Peyer's patch (tissue), 4 donors: Measurements from ENCODE around the gene SPEF1. TPM values are rescaled to one million over a fixed set of nuclear protein-coding genes. Genes with fewer than 3 reads are reported as not detected.

Experiments
- DNase-seq, 3 donors: peaks; one replicate each; pipeline ENCODE4 v3.0.0-alpha.2; 2017 to 2019
- H3K27ac ChIP-seq, 4 donors: fragments of 200-600 bp; sonication (generic); one replicate each; pipeline ENCODE4 v1.5.1; 2016 to 2019
- H3K27me3 ChIP-seq, 2 donors: fragments of 200-600 bp; sonication (generic); one replicate each; pipeline ENCODE4 v1.5.1; 2019
- H3K36me3 ChIP-seq, 3 donors: fragments of 200-600 bp; sonication (generic); one replicate each; pipeline ENCODE4 v1.5.1; 2016 to 2019
- H3K4me1 ChIP-seq, 4 donors: fragments of 200-600 bp; sonication (generic); one replicate each; pipeline ENCODE4 v1.5.1; 2016 to 2019
- H3K4me3 ChIP-seq, 4 donors: fragments of 200-600 bp; sonication (generic); 1 replicate in 3 of 4; 2 replicates in 1 of 4; pipeline ENCODE4 v1.5.1; 2016 to 2019; ENCODE audit warnings: mild to moderate bottlenecking in 1 of 4
- H3K9me3 ChIP-seq, 4 donors: fragments of 200-600 bp; sonication (generic); one replicate each; pipeline ENCODE4 v1.5.1; 2016 to 2019; ENCODE audit warnings: mild to moderate bottlenecking in 1 of 4
- POLR2A ChIP-seq, 2 donors: fragments of 450-650 bp; IDR thresholded peaks; one replicate each; pipeline ENCODE4 v1.5.1; 2017; ENCODE audit warnings: antibody characterized with exemption in 2 of 2, mild to moderate bottlenecking in 2 of 2, moderate library complexity in 2 of 2
- total RNA-seq, 4 donors: library from RNA; depleted of rRNA; stranded (reverse); fragments of >200 nt; gene quantifications; one replicate each; pipeline ENCODE4 v1.1.0, GENCODE V29; 2016
- TF ChIP-seq, protein P1 (sequence below), 6 experiments: fragments of 450-650 bp in 4 of 6; fragments of 200-600 bp in 2 of 6; sonication (generic) in 1 of 6; IDR thresholded peaks; one replicate each; pipeline ENCODE4 v1.5.1; 2017 to 2019; ENCODE audit warnings: antibody characterized with exemption in 6 of 6, mild to moderate bottlenecking in 3 of 6, moderate library complexity in 1 of 6

The SPEF1 gene
- total RNA-seq, 4 donors from 2014 or later = not detected

DNA sequence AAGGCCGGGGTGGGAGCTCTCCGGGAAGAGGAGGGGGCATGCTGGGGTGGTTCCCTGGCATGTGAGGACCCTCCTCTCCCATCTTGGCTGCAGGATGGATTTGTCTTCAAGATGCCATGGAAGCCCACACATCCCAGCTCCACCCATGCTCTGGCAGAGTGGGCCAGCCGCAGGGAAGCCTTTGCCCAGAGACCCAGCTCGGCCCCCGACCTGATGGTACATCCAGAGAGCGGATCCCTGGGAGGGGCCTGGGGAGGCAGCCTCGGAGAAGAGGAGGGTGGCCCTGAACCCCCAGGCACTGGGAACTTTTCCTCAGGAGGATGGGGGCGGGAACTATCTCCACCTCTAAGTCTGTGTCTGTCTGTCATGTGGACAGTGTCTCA lies 19.6 kb upstream of the SPEF1 start:
- H3K27ac ChIP-seq = peak overlapping the region in 3 of 4 donors; percentile 96 to 97 (median 96)
- DNase-seq = peak in 1 of 3 donors; percentile 45
- H3K36me3 ChIP-seq = peaks cover 0 to 52% (median 0%) of the 10 kb centered on the region in 3 donors
- TF ChIP-seq, protein P1, sequence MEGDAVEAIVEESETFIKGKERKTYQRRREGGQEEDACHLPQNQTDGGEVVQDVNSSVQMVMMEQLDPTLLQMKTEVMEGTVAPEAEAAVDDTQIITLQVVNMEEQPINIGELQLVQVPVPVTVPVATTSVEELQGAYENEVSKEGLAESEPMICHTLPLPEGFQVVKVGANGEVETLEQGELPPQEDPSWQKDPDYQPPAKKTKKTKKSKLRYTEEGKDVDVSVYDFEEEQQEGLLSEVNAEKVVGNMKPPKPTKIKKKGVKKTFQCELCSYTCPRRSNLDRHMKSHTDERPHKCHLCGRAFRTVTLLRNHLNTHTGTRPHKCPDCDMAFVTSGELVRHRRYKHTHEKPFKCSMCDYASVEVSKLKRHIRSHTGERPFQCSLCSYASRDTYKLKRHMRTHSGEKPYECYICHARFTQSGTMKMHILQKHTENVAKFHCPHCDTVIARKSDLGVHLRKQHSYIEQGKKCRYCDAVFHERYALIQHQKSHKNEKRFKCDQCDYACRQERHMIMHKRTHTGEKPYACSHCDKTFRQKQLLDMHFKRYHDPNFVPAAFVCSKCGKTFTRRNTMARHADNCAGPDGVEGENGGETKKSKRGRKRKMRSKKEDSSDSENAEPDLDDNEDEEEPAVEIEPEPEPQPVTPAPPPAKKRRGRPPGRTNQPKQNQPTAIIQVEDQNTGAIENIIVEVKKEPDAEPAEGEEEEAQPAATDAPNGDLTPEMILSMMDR (IDR thresholded peaks at IDR 0.05) = no peak
- no peak for TF ChIP-seq POLR2A (IDR thresholded peaks at IDR 0.05)
- H3K4me1 ChIP-seq = peaks cover 17 to 53% (median 36%) of the 10 kb centered on the region in 4 donors
- H3K27me3 ChIP-seq = no peaks in the 10 kb centered on the region
- no peaks in the 10 kb centered on the region for H3K9me3 ChIP-seq
- no peak overlapping the region for H3K4me3 ChIP-seq

- no peaks in the 10 kb centered on the region for H3K9me3 ChIP-seq
- no peak overlapping the region for H3K4me3 ChIP-seq
- peaks cover 16 to 48% (median 36%) of the 10 kb centered on the region in 4 donors for H3K4me1 ChIP-seq
- no peak for TF ChIP-seq POLR2A (IDR thresholded peaks at IDR 0.05)
- TF ChIP-seq, protein P1 (IDR thresholded peaks at IDR 0.05) = no peak
- H3K27me3 ChIP-seq = no peaks in the 10 kb centered on the region
- peak overlapping the region in 3 of 4 donors; percentile 96 to 97 (median 96) for H3K27ac ChIP-seq
- no peak for DNase-seq
- peaks cover 0 to 52% (median 0%) of the 10 kb centered on the region in 3 donors for H3K36me3 ChIP-seq
Measured at GRCh38 chr20:3800256-3800877, 19.1 kb upstream of the SPEF1 start.

DNA sequence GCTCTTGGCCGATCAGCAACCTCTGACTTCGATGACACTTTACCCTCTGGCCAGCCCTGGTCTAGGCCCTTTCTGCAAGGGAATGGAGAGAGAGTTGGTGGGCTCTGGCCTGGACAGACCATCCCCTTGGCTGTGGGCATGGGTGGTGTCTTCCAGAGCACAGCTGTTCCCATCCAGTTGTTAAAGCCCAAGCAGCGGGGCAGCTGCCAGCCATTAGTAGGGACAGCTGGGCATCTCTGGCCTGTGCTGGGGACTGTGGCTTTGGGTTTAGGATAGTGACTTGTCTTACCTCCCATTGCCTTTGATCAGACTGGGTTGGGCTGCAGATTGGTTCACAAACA lies 17.6 kb upstream of the SPEF1 start:
- peaks cover 16 to 43% (median 36%) of the 10 kb centered on the region in 4 donors for H3K4me1 ChIP-seq
- no peak overlapping the region for H3K4me3 ChIP-seq
- no peaks in the 10 kb centered on the region for H3K9me3 ChIP-seq
- H3K27ac ChIP-seq = peak overlapping the region; percentile 96 to 97 (median 96)
- no peak for DNase-seq
- peaks cover 0 to 37% (median 0%) of the 10 kb centered on the region in 3 donors for H3K36me3 ChIP-seq
- no peaks in the 10 kb centered on the region for H3K27me3 ChIP-seq
- TF ChIP-seq POLR2A (IDR thresholded peaks at IDR 0.05) = no peak
- TF ChIP-seq, protein P1 (IDR thresholded peaks at IDR 0.05) = no peak

- TF ChIP-seq POLR2A (IDR thresholded peaks at IDR 0.05) = no peak
- TF ChIP-seq, protein P1 (IDR thresholded peaks at IDR 0.05) = no peak
- Histone ChIP-seq H3K27ac (peak overlapping the region; percentile 96 to 97 (median 96)), H3K4me1 (peaks cover 16 to 43% (median 36%) of the 10 kb centered on the region in 4 donors), H3K36me3 (peaks cover 0 to 32% (median 0%) of the 10 kb centered on the region in 3 donors), H3K4me3 (peak overlapping the region in 1 of 4 donors; percentile 73), H3K9me3 (no peaks in the 10 kb centered on the region), H3K27me3 (no peaks in the 10 kb centered on the region)
- DNase-seq = no peak
Measured at GRCh38 chr20:3798373-3798768, 17.1 kb upstream of the SPEF1 start.

DNA sequence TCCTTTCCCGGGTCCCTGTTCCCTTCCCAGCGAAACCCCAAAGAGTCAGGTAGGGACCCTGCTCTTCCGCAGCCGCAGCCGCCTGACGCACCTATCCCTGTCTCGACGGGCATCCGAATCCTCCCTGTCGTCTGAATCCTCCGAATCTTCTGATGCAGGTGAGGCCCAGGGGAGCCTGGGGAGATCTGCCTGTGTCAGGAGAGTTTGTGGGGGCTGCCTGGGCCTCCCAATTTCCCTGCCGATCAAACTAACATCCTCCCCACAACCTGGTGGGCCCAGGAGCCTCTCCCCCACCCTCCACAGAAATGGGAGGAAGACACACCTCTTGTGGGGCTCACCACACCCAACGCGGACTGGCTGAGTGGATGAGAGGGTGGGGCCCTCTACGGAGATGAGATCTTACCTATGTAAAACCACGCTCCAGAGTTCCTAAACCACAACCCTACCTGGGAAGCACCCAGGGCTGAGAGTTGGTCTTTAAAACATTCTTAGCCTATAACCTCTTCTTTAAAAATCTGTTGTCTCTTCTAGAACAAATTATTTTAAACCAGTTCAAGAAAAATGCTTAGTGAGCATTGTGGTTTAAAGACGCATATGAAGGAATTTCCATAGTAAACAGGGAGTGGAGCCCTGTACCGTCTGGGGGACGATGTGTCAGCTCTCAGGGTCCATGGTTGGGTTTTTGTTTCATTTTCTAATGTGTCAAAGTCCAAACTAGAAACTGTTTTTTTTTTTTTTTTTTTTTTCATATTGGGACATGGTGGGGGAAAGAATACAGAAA lies 16.5 kb upstream of the SPEF1 start:
- Histone ChIP-seq H3K4me1 (peaks cover 16 to 43% (median 36%) of the 10 kb centered on the region in 4 donors), H3K36me3 (peaks cover 0 to 26% (median 0%) of the 10 kb centered on the region in 3 donors), H3K27ac (peak overlapping the region; percentile 96 to 97 (median 96)), H3K27me3 (no peaks in the 10 kb centered on the region), H3K4me3 (peak overlapping the region in 3 of 4 donors; percentile 73 to 85 (median 76)), H3K9me3 (no peaks in the 10 kb centered on the region)
- TF ChIP-seq POLR2A (IDR thresholded peaks at IDR 0.05) = peak in 1 of 2 donors; percentile 26
- TF ChIP-seq, protein P1 (IDR thresholded peaks at IDR 0.05) = no peak
- peak in 1 of 3 donors; percentile 47 for DNase-seq
